ENCODE results near the gene SRGAP1. TPM values are rescaled to one million over a fixed set of nuclear protein-coding genes. Genes with fewer than 3 reads are reported as not detected.
A peak's percentile ranks its signal among the peaks of the same experiment; 100 is the strongest.

The SRGAP1 gene
- total RNA-seq, 1 donor = 25.8 TPM

- no peak overlapping the region for H3K4me3 ChIP-seq (ENCODE audit: low read depth, low read length)
- no peak for DNase-seq (ENCODE audit: low read depth)
- TF ChIP-seq, protein P1, sequence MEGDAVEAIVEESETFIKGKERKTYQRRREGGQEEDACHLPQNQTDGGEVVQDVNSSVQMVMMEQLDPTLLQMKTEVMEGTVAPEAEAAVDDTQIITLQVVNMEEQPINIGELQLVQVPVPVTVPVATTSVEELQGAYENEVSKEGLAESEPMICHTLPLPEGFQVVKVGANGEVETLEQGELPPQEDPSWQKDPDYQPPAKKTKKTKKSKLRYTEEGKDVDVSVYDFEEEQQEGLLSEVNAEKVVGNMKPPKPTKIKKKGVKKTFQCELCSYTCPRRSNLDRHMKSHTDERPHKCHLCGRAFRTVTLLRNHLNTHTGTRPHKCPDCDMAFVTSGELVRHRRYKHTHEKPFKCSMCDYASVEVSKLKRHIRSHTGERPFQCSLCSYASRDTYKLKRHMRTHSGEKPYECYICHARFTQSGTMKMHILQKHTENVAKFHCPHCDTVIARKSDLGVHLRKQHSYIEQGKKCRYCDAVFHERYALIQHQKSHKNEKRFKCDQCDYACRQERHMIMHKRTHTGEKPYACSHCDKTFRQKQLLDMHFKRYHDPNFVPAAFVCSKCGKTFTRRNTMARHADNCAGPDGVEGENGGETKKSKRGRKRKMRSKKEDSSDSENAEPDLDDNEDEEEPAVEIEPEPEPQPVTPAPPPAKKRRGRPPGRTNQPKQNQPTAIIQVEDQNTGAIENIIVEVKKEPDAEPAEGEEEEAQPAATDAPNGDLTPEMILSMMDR (IDR thresholded peaks at IDR 0.05; ENCODE audit: insufficient read depth, low read length) = no peak
Measured at GRCh38 chr12:63981343-63981742, 136.8 kb downstream of the SRGAP1 start.

GRCh38 chr12:63982604-63983295 is 138.2 kb downstream of the SRGAP1 start:
- TF ChIP-seq, protein P1 (IDR thresholded peaks at IDR 0.05; ENCODE audit: insufficient read depth, low read length) = no peak
- peak; percentile 23 for DNase-seq (ENCODE audit: low read depth)
- H3K4me3 ChIP-seq (ENCODE audit: low read depth, low read length) = no peak overlapping the region

DNA sequence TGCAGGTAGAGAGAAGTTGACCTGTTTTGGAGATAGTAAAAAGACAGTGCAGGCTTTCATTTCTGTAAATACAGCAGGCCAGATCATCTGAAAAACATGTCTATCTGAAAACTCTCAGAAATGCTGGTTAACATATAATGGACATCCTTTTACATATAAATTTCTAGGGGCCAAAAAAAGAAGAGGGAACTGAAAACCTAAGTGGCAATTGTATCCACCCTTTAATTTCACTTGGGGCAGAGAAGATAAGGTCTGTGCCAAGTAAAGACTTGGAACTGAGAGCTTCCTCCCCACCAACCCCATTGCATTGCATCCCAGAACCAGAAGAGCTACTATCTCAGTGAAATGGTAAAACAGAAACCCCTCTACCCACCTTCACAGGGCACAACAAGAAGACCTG is 141.0 kb downstream of the SRGAP1 start:
- no peak for DNase-seq (ENCODE audit: low read depth)
- TF ChIP-seq, protein P1 (IDR thresholded peaks at IDR 0.05; ENCODE audit: insufficient read depth, low read length) = no peak
- no peak overlapping the region for H3K4me3 ChIP-seq (ENCODE audit: low read depth, low read length)

DNA sequence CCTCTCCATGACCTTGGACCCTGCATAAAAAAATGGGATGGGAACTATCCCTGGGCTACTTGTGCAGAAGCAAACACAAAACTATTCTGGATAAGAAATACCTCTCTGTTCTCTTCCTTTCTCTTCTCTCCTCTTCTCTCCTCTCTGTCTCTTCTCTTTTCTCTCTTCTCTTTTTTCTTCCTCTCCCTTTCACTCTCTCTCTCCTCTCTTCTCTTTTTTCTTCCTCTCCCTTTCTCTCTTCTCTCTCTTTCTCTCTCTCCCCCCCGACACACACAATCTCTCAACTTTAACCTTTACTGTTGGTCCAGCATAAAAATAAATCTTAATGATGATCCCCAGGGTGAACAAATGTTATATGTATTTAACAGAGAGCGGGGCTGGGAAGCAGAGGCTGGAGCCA is 141.4 kb downstream of the SRGAP1 start:
- H3K4me3 ChIP-seq (ENCODE audit: low read depth, low read length) = no peak overlapping the region
- no peak for DNase-seq (ENCODE audit: low read depth)
- TF ChIP-seq, protein P1 (IDR thresholded peaks at IDR 0.05; ENCODE audit: insufficient read depth, low read length) = no peak

GRCh38 chr12:63989301-63989845 is 144.9 kb downstream of the SRGAP1 start:
- TF ChIP-seq, protein P1 (IDR thresholded peaks at IDR 0.05; ENCODE audit: insufficient read depth, low read length) = no peak
- peak; percentile 65 for DNase-seq (ENCODE audit: low read depth)
- no peak overlapping the region for H3K4me3 ChIP-seq (ENCODE audit: low read depth, low read length)

DNA sequence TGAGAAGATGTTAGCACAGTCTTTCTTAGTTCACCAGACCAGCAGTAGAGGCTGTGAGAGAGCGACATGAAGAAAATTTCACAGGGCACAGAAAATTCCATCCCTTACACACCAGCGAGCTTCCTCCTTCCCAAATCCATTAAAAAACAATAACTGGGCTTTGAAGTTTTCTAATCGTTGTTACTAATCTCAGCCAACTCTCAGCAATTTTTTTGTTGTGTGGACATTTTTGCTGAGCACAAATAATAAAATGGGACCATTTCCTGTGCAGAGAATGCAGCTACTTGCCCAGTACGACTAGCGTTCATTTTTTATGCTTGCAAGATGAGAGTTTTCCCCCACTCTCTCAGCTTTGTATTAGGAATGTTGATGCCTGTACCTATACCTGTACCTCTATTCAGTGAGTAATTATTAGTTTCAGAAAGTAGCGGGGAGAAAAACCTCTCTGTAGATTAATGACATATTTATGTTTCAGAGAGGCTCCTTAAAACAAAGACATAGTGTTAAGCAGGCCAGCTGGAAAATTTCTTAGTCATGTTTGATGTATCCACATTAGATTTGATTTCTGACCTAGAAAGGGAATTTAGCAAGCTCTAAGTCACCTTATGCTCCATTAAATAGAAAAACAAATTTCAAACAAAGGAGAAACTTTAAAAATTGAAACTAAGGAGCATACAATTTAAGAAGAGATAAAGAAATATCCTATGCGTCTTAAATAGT is 146.5 kb downstream of the SRGAP1 start:
- TF ChIP-seq, protein P1 (IDR thresholded peaks at IDR 0.05; ENCODE audit: insufficient read depth, low read length) = no peak
- no peak overlapping the region for H3K4me3 ChIP-seq (ENCODE audit: low read depth, low read length)
- no peak for DNase-seq (ENCODE audit: low read depth)
